IPS-18a (cell line): ENCODE data around the gene CHST13.

Experiments
- H3K27ac ChIP-seq: one replicate; pipeline ENCODE4 v1.5.1; 2013; ENCODE audit warnings: low read length
- H3K27me3 ChIP-seq: one replicate; pipeline ENCODE4 v1.6.1; 2013; ENCODE audit warnings: mild to moderate bottlenecking, low read length; ENCODE audit not compliant: control insufficient read depth, insufficient read depth
- H3K36me3 ChIP-seq: one replicate; pipeline ENCODE4 v1.6.1; 2013; ENCODE audit warnings: low read depth, low read length; ENCODE audit not compliant: control insufficient read depth
- H3K4me1 ChIP-seq: one replicate; pipeline ENCODE4 v1.6.1; 2013; ENCODE audit warnings: low read depth, low read length; ENCODE audit not compliant: control insufficient read depth
- H3K4me3 ChIP-seq: one replicate; pipeline ENCODE4 v1.5.1; 2013; ENCODE audit warnings: low read length
- H3K9ac ChIP-seq: one replicate; pipeline ENCODE4 v1.6.1; 2013; ENCODE audit warnings: mild to moderate bottlenecking, low read length, moderate library complexity
- H3K9me3 ChIP-seq: one replicate; pipeline ENCODE4 v1.6.1; 2013; ENCODE audit warnings: low read depth, low read length; ENCODE audit not compliant: control insufficient read depth

Gene CHST13, protein sequence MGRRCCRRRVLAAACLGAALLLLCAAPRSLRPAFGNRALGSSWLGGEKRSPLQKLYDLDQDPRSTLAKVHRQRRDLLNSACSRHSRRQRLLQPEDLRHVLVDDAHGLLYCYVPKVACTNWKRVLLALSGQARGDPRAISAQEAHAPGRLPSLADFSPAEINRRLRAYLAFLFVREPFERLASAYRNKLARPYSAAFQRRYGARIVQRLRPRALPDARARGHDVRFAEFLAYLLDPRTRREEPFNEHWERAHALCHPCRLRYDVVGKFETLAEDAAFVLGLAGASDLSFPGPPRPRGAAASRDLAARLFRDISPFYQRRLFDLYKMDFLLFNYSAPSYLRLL

DNA sequence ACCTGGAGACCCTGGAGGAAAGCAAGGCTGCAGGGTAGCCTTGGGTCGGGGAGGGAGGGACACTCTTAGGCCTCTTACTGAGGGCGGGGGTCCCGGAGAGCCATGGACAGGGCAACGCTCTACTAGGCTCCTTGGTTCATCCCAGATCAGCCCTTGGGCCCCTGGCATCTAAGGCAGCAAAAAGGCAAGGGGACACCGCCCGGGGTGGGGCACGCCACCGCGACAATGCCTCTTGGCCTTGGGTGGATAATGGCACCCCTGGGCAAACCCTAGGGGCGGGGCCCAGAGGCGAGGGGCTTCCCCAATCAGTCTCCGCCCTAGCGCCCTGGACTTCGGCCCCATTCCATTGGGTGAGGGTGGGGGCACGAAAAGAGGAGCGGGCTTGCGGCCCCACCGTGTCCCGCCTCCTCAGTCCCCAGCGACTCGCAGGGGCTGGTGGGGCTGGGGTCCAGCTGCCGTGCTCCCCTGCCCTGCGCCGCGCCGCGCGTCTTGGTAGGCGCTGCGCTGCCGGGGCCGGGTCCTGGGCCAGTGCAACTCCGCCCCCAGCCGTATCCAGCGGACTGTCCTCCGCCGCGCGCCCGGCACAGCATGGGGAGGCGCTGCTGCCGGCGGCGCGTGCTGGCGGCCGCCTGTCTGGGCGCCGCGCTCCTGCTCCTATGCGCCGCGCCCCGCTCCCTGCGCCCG is at the start of gene CHST13:
Gene CHST13, plus strand, starts transcription at position 411 of the 684 bp plus-strand sequence. Its CDS starts 178 bp downstream, at position 589.
- peak within 1 kb of the TSS; percentile 64 for H3K4me3 ChIP-seq
- peak within 1 kb of the TSS; percentile 22 for H3K9ac ChIP-seq
- H3K27ac ChIP-seq = no peak within 1 kb of the TSS
- no peaks in the 10 kb centered on the region for H3K36me3 ChIP-seq
- H3K9me3 ChIP-seq = no peaks in the 10 kb centered on the region
- peaks cover 21% of the 10 kb centered on the region for H3K27me3 ChIP-seq
- H3K4me1 ChIP-seq = no peaks in the 10 kb centered on the region

DNA sequence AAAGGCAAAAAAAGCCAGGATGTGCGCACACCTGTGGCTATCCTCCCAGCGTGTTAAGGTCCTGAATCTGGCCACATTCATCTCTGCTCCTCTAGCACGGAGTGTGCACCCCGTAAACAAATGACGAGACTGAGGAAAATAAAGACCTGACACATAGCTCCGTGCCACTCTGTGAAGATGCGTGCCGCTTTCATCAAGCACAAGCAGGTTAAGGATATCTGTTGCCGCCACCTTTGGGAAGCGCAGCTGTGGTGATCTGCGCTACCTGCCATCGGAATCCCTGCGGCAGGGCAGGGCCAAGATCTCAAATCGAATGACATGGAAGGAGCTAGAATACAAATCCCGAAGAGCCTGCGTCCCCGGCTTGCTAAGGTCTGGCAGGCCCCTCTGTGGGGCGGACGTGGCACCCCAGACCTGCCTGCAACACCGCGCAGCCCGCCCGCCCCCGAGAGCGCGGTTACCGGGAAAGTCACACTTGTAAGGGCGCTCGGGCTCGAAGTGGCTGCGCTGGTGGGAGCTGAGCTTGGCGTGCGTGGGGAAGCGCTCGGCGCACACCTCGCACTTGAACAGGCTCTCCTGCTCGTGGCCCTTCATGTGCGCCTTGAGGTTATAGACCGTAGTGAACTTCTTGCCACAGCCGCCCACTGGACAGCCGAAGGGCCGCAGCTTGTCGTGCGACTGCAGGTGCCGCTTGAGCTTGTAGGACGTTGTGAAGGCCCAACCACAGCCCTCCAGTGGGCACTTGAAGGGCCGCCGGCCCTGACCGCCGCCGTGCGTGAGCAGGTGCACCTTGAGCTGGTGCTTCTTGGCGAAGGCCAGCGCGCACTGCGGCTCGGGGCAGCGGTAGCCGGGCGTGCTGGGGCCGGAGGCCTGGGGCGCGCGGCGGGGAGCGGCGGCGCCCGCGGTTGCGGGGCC is 49.2 kb upstream of the CHST13 start:
- Histone ChIP-seq H3K4me3 (peak overlapping the region; percentile 62), H3K4me1 (peaks cover 20% of the 10 kb centered on the region), H3K27me3 (no peaks in the 10 kb centered on the region), H3K9ac (peak overlapping the region; percentile 36), H3K27ac (no peak overlapping the region), H3K36me3 (peaks cover 19% of the 10 kb centered on the region), H3K9me3 (no peaks in the 10 kb centered on the region)

DNA sequence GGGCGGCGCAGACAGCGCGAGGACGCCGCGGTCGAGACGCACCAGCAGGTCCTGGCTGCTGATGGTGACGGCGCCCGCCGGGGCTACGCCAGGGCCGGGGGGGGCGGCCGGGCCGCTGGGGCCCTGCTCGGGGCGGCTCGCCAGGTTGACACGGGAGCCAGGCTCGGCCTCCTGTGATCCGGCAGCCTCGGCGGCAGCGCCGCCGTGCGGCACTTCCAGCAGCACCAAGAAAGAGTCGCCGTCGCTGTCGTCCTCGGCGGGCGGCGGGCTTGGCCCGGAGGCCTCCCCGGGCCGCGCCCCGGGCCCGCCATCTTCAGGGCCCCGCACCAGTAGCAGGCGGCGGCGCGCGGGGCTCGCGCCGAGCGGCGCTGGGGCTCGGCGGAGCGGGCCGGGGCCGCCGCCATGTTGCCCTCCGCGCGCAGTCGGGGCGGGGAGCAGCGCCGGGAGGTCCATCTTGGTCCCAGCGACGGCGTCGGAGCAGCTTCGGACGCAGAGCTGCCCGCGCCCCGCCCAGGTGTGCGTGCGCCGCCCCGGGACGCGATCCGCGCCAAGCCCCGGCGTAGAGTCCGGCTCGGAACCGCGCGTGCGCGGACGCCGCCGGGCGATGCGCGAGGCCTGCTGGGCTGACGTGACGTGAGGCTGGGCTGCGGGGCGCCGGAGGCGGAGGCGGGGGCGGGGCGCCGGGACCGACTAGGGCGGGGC is 48.4 kb upstream of the CHST13 start, which contains the start of gene ZXDC:
Gene ZXDC, minus strand, starts transcription at position 479 of the 702 bp plus-strand sequence. Its CDS starts 26 bp downstream, at position 453.
- Histone ChIP-seq H3K27me3 (no peaks in the 10 kb centered on the region), H3K27ac (no peak within 1 kb of the TSS), H3K36me3 (peaks cover 11% of the 10 kb centered on the region), H3K4me1 (peaks cover 20% of the 10 kb centered on the region), H3K9ac (peak within 1 kb of the TSS; percentile 36), H3K4me3 (peak within 1 kb of the TSS; percentile 69), H3K9me3 (no peaks in the 10 kb centered on the region)

DNA sequence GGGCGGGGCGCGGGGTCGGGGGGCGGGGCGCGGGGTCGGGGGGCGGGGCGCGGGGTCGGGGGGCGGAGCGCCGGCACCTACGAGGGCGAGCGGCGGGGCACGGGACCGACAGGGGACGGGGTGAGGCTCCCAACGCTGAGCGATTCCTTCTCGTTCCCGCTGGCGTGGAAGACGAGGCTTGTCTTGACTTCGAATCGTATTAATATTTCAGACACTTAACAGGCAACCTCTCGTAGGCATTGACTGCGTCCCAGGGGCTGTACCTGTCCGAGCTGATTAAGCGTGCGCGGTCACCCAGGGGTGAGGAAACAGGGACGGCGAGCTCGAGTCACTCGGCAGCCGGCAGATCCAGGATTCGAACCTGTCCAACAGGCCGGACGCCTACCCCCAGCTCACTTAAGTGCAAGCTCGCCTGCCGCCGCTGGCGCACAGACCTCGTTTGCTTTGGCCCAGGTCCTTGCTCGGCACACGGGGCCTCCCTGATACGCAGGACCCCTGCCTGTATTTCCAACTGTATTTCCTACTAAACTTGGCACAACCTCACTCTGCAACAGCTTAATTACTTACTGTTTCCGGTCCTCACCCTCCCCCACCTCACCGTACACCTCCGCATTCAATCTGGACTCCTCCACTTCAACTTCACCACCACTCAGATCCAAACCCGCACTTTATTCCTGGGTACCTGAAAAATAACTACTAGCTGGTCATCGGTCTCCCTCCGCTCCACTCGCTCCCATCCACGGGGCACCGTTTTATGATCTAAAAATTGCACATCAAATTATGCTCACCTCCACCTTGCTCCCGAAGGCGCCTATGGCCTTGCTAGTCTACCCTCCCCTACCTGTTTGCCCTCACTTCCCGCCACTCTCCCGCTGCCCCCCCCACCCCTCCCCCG is 47.5 kb upstream of the CHST13 start:
- H3K9ac ChIP-seq = peak overlapping the region; percentile 33

DNA sequence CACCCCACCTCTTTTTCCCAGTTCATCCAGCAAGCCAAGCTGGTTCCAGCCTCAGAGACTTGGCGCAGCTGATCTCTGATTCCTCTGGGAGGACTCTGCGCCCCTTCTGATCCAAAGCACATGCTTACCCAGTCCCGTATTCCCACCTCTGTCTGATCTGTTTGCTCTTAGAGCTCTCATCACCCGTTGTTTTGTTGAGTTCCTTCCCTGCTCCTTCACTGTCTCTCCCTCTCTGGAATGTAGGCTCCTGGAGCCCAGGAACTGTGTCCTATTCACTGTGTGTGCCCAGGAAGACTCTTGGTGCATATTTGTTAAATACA is 46.9 kb upstream of the CHST13 start:
- Histone ChIP-seq H3K9ac (no peak overlapping the region), H3K4me3 (no peak overlapping the region), H3K9me3 (no peaks in the 10 kb centered on the region), H3K27me3 (no peaks in the 10 kb centered on the region), H3K27ac (no peak overlapping the region), H3K4me1 (peaks cover 20% of the 10 kb centered on the region), H3K36me3 (no peaks in the 10 kb centered on the region)

More for the DNA sequence above, 47.5 kb upstream of the CHST13 start:
- Histone ChIP-seq H3K27ac (no peak overlapping the region), H3K4me1 (peaks cover 20% of the 10 kb centered on the region), H3K36me3 (peaks cover 2% of the 10 kb centered on the region), H3K27me3 (no peaks in the 10 kb centered on the region), H3K9me3 (no peaks in the 10 kb centered on the region), H3K4me3 (peak overlapping the region; percentile 69)

DNA sequence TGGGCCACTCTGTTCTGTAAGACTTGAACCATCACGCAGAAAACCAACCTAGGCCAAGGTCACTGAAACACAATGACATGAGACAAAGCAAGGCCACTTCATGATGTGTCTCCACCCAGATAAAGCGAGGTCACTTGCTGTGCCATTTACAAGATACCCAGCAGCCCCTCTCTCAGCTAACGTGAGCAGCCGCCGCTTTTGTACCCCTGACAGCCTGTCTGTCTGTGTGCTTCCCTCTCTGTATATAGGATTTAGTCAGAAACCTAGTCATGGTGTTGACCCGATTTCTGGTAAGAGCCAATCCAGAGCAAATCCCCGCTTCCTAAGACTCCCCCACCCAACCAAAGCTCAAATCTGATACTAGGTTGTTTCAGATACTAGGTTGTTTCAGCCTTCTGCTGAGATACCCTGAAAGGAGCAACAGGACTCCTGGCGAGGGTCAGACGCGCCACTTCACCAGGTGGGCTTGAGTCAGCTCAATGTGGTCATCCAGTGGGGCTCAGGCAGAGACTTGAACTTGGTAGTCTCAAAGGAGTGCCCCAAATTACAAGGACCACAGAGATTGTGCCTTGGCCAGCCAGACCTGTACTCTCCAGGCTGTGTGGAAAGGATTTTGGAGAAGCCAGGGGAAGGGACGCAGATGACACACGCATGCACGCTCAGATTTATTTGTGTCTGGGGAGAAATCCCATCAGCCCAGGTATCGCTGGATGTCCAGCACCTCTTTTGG is 45.2 kb upstream of the CHST13 start:
- H3K27ac ChIP-seq = no peak overlapping the region
- H3K27me3 ChIP-seq = no peaks in the 10 kb centered on the region
- no peaks in the 10 kb centered on the region for H3K36me3 ChIP-seq
- no peak overlapping the region for H3K9ac ChIP-seq
- no peaks in the 10 kb centered on the region for H3K9me3 ChIP-seq
- H3K4me3 ChIP-seq = no peak overlapping the region
- H3K4me1 ChIP-seq = peaks cover 4% of the 10 kb centered on the region

DNA sequence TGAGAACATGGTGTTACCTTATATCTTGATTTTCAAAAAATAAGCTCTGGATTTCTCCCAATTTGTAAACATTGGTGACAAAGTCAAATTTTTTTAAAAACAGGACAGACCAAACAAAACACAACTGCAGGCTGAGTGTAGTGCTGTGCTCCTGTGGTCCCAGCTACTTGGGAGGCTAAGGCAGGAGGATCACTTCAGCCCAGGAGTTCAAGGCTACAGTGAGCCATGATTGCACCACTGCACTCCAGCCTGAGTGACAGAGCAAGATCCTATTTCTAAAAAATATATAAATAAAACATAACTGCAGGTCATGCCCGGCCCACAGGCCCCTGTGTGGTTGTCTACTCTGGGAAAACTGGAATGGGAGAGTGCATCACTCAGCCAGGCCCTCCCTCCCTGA is 44.3 kb upstream of the CHST13 start:
- no peak overlapping the region for H3K4me3 ChIP-seq
- no peak overlapping the region for H3K9ac ChIP-seq

DNA sequence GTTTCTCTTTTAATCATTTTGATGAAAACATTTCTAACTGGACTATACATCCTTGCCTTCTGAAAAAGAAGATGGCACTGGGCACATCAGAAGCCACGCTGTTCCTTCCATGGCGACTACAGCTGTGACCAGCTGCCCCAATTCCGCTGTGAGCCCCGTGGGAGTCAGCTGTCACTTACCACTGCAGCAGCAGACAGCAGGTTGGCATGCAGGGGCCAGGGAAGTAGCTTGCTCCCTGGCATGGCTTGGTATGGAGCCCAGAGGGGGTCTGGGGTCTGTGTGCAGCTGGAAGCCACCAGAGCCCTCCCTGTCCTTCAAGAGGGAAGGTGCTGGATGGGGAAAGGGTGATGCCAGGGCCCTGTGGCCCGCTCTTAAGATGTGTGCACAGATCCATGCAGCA is 43.7 kb upstream of the CHST13 start:
- H3K27ac ChIP-seq = no peak overlapping the region
- peaks cover 15% of the 10 kb centered on the region for H3K4me1 ChIP-seq
- H3K4me3 ChIP-seq = no peak overlapping the region
- no peaks in the 10 kb centered on the region for H3K9me3 ChIP-seq
- H3K36me3 ChIP-seq = no peaks in the 10 kb centered on the region
- no peaks in the 10 kb centered on the region for H3K27me3 ChIP-seq
- no peak overlapping the region for H3K9ac ChIP-seq

More for the DNA sequence above, 44.3 kb upstream of the CHST13 start:
- Histone ChIP-seq H3K4me1 (peaks cover 10% of the 10 kb centered on the region), H3K36me3 (no peaks in the 10 kb centered on the region), H3K27ac (no peak overlapping the region), H3K27me3 (no peaks in the 10 kb centered on the region), H3K9me3 (no peaks in the 10 kb centered on the region)

DNA sequence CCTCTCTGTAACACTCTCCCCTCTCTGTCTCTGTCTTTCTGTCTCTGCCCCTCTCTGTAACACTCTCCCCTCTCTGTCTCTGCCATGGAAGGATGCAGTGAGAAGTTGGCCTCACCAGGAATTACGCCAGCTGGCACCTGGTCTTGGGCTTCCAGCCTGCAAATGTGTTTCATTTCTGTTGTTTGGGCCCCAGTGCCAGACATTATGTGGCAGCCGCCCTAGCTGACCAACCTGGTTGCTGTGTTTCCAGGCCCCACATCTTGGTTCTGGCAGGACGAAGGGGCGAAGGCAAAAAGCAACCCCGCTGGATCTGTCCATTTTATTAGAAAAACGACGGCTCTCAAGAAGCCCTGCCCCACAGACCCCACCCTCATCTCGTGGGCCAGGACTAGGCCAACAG is 43.1 kb upstream of the CHST13 start:
- no peaks in the 10 kb centered on the region for H3K36me3 ChIP-seq
- no peak overlapping the region for H3K4me3 ChIP-seq
- no peaks in the 10 kb centered on the region for H3K9me3 ChIP-seq
- H3K27ac ChIP-seq = no peak overlapping the region
- peaks cover 19% of the 10 kb centered on the region for H3K4me1 ChIP-seq
- H3K27me3 ChIP-seq = no peaks in the 10 kb centered on the region
- no peak overlapping the region for H3K9ac ChIP-seq
